ENCODE data around the gene NUDC. TPM values are rescaled to one million over a fixed set of nuclear protein-coding genes. Genes with fewer than 3 reads are reported as not detected.

Gene NUDC
- total and polyA plus RNA-seq, 2 of the 13 experiments (the other 11 are each of a cell fraction or from before 2014, with no cell fraction given) = 34.7 to 104 TPM

DNA sequence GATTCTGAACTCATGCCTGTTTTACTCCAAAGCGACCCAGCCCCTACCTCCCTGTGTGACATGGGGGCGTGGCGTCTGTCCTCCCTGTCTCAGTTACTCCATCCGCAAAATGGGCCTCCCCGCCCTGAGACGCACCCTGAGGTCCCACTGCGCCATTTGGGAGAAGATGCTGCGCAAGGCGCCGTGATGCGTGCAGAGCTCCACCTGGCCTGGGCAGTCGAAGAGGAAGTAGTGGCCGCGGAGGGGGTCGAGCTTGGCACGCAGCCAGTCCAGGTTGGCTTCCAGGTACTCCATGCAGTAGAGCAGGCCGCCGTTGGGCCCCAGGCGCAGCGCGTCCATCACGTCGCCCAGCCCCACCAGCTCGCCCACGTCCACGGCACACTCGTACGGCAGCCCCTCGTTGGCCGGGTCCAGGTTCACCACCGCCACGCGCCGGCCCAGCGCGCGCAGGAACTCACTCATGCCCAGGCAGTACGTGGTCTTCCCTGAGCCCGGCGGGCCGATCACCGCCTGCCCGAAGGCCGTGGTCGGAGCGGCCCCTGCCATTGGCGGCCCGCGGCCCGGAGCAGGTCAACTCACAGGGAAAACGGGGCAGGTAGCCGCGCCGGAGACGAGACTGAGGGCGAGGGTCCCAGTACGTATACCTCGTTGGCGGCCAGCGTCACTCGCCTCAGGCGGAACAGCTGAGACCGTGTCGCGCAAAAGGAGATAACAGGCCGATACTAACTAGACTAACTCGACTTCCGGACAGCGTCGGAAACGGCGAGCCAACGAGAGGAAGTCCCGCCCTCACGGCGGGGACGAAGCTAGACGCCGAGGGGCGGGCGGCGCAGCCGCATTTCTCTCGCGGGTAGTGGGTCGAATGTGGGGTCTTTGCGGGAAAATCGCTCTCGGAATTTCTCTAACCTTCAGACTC, 31.7 kb upstream of the NUDC start, which contains the start of gene GPN2 (continued):
- TF ChIP-seq, protein P1, sequence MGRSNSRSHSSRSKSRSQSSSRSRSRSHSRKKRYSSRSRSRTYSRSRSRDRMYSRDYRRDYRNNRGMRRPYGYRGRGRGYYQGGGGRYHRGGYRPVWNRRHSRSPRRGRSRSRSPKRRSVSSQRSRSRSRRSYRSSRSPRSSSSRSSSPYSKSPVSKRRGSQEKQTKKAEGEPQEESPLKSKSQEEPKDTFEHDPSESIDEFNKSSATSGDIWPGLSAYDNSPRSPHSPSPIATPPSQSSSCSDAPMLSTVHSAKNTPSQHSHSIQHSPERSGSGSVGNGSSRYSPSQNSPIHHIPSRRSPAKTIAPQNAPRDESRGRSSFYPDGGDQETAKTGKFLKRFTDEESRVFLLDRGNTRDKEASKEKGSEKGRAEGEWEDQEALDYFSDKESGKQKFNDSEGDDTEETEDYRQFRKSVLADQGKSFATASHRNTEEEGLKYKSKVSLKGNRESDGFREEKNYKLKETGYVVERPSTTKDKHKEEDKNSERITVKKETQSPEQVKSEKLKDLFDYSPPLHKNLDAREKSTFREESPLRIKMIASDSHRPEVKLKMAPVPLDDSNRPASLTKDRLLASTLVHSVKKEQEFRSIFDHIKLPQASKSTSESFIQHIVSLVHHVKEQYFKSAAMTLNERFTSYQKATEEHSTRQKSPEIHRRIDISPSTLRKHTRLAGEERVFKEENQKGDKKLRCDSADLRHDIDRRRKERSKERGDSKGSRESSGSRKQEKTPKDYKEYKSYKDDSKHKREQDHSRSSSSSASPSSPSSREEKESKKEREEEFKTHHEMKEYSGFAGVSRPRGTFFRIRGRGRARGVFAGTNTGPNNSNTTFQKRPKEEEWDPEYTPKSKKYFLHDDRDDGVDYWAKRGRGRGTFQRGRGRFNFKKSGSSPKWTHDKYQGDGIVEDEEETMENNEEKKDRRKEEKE (IDR thresholded peaks at IDR 0.05) = no peak
- TF ChIP-seq ZFAT (CRISPR knock-in tag; conservative IDR thresholded peaks at IDR 0.05) = no peak
- peak; percentile 95 for TF ChIP-seq POLR2G (IDR thresholded peaks at IDR 0.05; ENCODE audit: low read depth, low read length)
- TF ChIP-seq ZNF615 (CRISPR knock-in tag; IDR thresholded peaks at IDR 0.05; ENCODE audit: borderline replicate concordance) = 0 out of 2 replicates have a peak, but pooled peaks have one; percentile 48
- TF ChIP-seq ZNF207 (IDR thresholded peaks at IDR 0.05; ENCODE audit: borderline replicate concordance) = no peak
- peak; percentile 46; the same call in 1 of the 2 replicates for TF ChIP-seq ZFP36L1 (CRISPR knock-in tag; IDR thresholded peaks at IDR 0.05)
- no peak; the same call in 1 of the 2 replicates for TF ChIP-seq ZNF672 (CRISPR knock-in tag; IDR thresholded peaks at IDR 0.05)
- TF ChIP-seq, protein P2, sequence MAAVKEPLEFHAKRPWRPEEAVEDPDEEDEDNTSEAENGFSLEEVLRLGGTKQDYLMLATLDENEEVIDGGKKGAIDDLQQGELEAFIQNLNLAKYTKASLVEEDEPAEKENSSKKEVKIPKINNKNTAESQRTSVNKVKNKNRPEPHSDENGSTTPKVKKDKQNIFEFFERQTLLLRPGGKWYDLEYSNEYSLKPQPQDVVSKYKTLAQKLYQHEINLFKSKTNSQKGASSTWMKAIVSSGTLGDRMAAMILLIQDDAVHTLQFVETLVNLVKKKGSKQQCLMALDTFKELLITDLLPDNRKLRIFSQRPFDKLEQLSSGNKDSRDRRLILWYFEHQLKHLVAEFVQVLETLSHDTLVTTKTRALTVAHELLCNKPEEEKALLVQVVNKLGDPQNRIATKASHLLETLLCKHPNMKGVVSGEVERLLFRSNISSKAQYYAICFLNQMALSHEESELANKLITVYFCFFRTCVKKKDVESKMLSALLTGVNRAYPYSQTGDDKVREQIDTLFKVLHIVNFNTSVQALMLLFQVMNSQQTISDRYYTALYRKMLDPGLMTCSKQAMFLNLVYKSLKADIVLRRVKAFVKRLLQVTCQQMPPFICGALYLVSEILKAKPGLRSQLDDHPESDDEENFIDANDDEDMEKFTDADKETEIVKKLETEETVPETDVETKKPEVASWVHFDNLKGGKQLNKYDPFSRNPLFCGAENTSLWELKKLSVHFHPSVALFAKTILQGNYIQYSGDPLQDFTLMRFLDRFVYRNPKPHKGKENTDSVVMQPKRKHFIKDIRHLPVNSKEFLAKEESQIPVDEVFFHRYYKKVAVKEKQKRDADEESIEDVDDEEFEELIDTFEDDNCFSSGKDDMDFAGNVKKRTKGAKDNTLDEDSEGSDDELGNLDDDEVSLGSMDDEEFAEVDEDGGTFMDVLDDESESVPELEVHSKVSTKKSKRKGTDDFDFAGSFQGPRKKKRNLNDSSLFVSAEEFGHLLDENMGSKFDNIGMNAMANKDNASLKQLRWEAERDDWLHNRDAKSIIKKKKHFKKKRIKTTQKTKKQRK (IDR thresholded peaks at IDR 0.05; ENCODE audit: low read length) = no peak
- no peak for TF ChIP-seq SRSF1 (optimal IDR thresholded peaks at IDR 0.05; ENCODE audit: low read depth, low read length)
- TF ChIP-seq ZNF143 (CRISPR knock-in tag; IDR thresholded peaks at IDR 0.05) = no peak
- TF ChIP-seq FIP1L1 (IDR thresholded peaks at IDR 0.05; ENCODE audit: borderline replicate concordance, insufficient read depth, low read depth, low read length) = no peak
- TF ChIP-seq, protein P3, sequence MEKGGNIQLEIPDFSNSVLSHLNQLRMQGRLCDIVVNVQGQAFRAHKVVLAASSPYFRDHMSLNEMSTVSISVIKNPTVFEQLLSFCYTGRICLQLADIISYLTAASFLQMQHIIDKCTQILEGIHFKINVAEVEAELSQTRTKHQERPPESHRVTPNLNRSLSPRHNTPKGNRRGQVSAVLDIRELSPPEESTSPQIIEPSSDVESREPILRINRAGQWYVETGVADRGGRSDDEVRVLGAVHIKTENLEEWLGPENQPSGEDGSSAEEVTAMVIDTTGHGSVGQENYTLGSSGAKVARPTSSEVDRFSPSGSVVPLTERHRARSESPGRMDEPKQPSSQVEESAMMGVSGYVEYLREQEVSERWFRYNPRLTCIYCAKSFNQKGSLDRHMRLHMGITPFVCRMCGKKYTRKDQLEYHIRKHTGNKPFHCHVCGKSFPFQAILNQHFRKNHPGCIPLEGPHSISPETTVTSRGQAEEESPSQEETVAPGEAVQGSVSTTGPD (CRISPR knock-in tag; IDR thresholded peaks at IDR 0.05) = no peak
- TF ChIP-seq, protein P4, sequence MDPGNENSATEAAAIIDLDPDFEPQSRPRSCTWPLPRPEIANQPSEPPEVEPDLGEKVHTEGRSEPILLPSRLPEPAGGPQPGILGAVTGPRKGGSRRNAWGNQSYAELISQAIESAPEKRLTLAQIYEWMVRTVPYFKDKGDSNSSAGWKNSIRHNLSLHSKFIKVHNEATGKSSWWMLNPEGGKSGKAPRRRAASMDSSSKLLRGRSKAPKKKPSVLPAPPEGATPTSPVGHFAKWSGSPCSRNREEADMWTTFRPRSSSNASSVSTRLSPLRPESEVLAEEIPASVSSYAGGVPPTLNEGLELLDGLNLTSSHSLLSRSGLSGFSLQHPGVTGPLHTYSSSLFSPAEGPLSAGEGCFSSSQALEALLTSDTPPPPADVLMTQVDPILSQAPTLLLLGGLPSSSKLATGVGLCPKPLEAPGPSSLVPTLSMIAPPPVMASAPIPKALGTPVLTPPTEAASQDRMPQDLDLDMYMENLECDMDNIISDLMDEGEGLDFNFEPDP (CRISPR knock-in tag; conservative IDR thresholded peaks at IDR 0.05) = no peak
- peak; percentile 43; the same call in 1 of the 2 replicates for TF ChIP-seq ZFP90 (CRISPR knock-in tag; IDR thresholded peaks at IDR 0.05; ENCODE audit: borderline replicate concordance)
- TF ChIP-seq, protein P5, sequence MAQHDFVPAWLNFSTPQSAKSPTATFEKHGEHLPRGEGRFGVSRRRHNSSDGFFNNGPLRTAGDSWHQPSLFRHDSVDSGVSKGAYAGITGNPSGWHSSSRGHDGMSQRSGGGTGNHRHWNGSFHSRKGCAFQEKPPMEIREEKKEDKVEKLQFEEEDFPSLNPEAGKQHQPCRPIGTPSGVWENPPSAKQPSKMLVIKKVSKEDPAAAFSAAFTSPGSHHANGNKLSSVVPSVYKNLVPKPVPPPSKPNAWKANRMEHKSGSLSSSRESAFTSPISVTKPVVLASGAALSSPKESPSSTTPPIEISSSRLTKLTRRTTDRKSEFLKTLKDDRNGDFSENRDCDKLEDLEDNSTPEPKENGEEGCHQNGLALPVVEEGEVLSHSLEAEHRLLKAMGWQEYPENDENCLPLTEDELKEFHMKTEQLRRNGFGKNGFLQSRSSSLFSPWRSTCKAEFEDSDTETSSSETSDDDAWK (CRISPR knock-in tag; IDR thresholded peaks at IDR 0.05) = no peak
- no peak for TF ChIP-seq ZSCAN29 (CRISPR knock-in tag; conservative IDR thresholded peaks at IDR 0.05)

All from HepG2 (cell line).